GM12878 (cell line): ENCODE results near the gene CWC27. TPM values are rescaled to one million over a fixed set of nuclear protein-coding genes. Genes with fewer than 3 reads are reported as not detected.
A peak's percentile ranks its signal among the peaks of the same experiment; 100 is the strongest.

Experiments
- ATF2 ChIP-seq: IDR thresholded peaks from 2 replicates; pipeline ENCODE4 v1.6.1; 2012; ENCODE audit warnings: low read length, inconsistent platforms
- CBX5 ChIP-seq: sonication (generic); IDR thresholded peaks from 2 replicates; pipeline ENCODE4 v1.6.1; 2016; ENCODE audit warnings: low read depth, moderate library complexity, mild to moderate bottlenecking, inconsistent platforms
- CHD2 ChIP-seq: IDR thresholded peaks from 2 replicates; pipeline ENCODE4 v1.6.1; 2011; ENCODE audit warnings: low read depth, low read length, improper control_type of control experiment, borderline replicate concordance
- CREM ChIP-seq: IDR thresholded peaks from 2 replicates; pipeline ENCODE4 v1.6.1; 2014; ENCODE audit warnings: antibody characterized with exemption, low read depth
- DPF2 ChIP-seq: fragments of 450-650 bp; IDR thresholded peaks from 2 replicates; pipeline ENCODE4 v1.6.1; 2017; ENCODE audit warnings: mild to moderate bottlenecking
- FOXM1 ChIP-seq: IDR thresholded peaks from 2 replicates; pipeline ENCODE4 v1.6.1; 2012; ENCODE audit warnings: low read depth, mild to moderate bottlenecking, inconsistent platforms, low read length, moderate library complexity
- IKZF1 ChIP-seq: fragments of 450-650 bp; conservative IDR thresholded peaks from 2 replicates; pipeline ENCODE4 v1.6.1; 2017; ENCODE audit warnings: antibody characterized with exemption, mild to moderate bottlenecking
- IKZF2 ChIP-seq, 2 experiments: fragments of 450-650 bp; IDR thresholded peaks; 2 replicates each; pipeline ENCODE4 v1.6.1; 2017; ENCODE audit warnings: mild to moderate bottlenecking in 2 of 2, moderate library complexity in 2 of 2
- MYC ChIP-seq: IDR thresholded peaks from 2 replicates; pipeline ENCODE4 v1.6.1; 2011; ENCODE audit warnings: mild to moderate bottlenecking, low read length, moderate library complexity, inconsistent platforms; ENCODE audit not compliant: insufficient read depth, insufficient replicate concordance, insufficient read length, severe bottlenecking
- NBN ChIP-seq: fragments of 450-650 bp; IDR thresholded peaks from 2 replicates; pipeline ENCODE4 v1.6.1; 2016
- NFIC ChIP-seq: IDR thresholded peaks from 2 replicates; pipeline ENCODE4 v1.6.1; 2012; ENCODE audit warnings: low read depth, mild to moderate bottlenecking, inconsistent platforms, low read length, moderate library complexity
- PML ChIP-seq: IDR thresholded peaks from 2 replicates; pipeline ENCODE4 v1.6.1; 2012; ENCODE audit warnings: low read length, inconsistent platforms
- POLR2A ChIP-seq: IDR thresholded peaks from 2 replicates; pipeline ENCODE4 v1.6.1; 2011; ENCODE audit warnings: low read depth, mild to moderate bottlenecking, low read length
- POU2F2 ChIP-seq: IDR thresholded peaks from 3 replicates; pipeline ENCODE4 v1.6.1; 2011; ENCODE audit warnings: low read depth, mild to moderate bottlenecking, low read length, borderline replicate concordance
- RAD21 ChIP-seq: IDR thresholded peaks from 2 replicates; pipeline ENCODE4 v1.6.1; 2011; ENCODE audit warnings: mild to moderate bottlenecking, low read depth, low read length, moderate library complexity; ENCODE audit not compliant: insufficient read depth
- RB1 ChIP-seq: fragments of 450-650 bp; formaldehyde crosslinking; IDR thresholded peaks from 2 replicates; pipeline ENCODE4 v1.6.1; 2017; ENCODE audit warnings: mild to moderate bottlenecking, borderline replicate concordance
- RELB ChIP-seq: fragments of 450-650 bp; IDR thresholded peaks from 2 replicates; pipeline ENCODE4 v1.6.1; 2017; ENCODE audit warnings: low read depth, mild to moderate bottlenecking, moderate library complexity
- RUNX3 ChIP-seq: IDR thresholded peaks from 2 replicates; pipeline ENCODE4 v1.6.1; 2012; ENCODE audit warnings: low read length, inconsistent platforms
- TAF1 ChIP-seq: IDR thresholded peaks from 2 replicates; pipeline ENCODE4 v1.6.1; 2011; ENCODE audit warnings: mild to moderate bottlenecking, low read depth, low read length, borderline replicate concordance
- YY1 ChIP-seq: IDR thresholded peaks from 2 replicates; pipeline ENCODE4 v1.6.1; 2011; ENCODE audit warnings: low read depth, mild to moderate bottlenecking, low read length
- polyA plus RNA-seq, 11 experiments: library from polyadenylated mRNA; depleted of rRNA in 4 of 11; unstranded in 6 of 11; stranded (reverse) in 5 of 11; fragments of >200 nt; fragmentation: Nextera tagmentation in 4 of 11; fragmentation: Illumina TruSeq in 1 of 11; extraction: Ambion mirVana in 4 of 11; extraction: Trizol in 1 of 11; gene quantifications; 1 replicate in 1 of 11; 2 replicates in 10 of 11; pipeline versions ENCODE4 v1.2.1 to v1.2.3, GENCODE V29; 2011 to 2016; ENCODE audit warnings: inconsistent platforms in 2 of 11, missing spikeins in 2 of 11, low read depth in 1 of 11
- total RNA-seq, 4 experiments: library from RNA; depleted of rRNA in 3 of 4; stranded (reverse); fragments of >200 nt in 3 of 4; fragmentation: Illumina TruSeq in 1 of 4; extraction: Trizol in 1 of 4; gene quantifications; 2 replicates each; pipeline versions ENCODE4 v1.2.1 to v1.2.3, GENCODE V29; 2013 to 2021
- TF ChIP-seq, protein P1 (sequence below): fragments of 450-650 bp; formaldehyde crosslinking; IDR thresholded peaks from 2 replicates; pipeline ENCODE4 v1.4.0; 2022; ENCODE audit warnings: mild to moderate bottlenecking, moderate library complexity
- TF ChIP-seq, protein P2 (sequence below): IDR thresholded peaks from 2 replicates; pipeline ENCODE4 v1.6.1; 2012; ENCODE audit warnings: low read depth, low read length, improper control_type of control experiment

Gene CWC27
- total and polyA plus RNA-seq, 10 of the 15 experiments (the other 5 are each of a cell fraction or from before 2014, with no cell fraction given) = 21.7 to 61.9 (median 47.0) TPM

- TF ChIP-seq, protein P1, sequence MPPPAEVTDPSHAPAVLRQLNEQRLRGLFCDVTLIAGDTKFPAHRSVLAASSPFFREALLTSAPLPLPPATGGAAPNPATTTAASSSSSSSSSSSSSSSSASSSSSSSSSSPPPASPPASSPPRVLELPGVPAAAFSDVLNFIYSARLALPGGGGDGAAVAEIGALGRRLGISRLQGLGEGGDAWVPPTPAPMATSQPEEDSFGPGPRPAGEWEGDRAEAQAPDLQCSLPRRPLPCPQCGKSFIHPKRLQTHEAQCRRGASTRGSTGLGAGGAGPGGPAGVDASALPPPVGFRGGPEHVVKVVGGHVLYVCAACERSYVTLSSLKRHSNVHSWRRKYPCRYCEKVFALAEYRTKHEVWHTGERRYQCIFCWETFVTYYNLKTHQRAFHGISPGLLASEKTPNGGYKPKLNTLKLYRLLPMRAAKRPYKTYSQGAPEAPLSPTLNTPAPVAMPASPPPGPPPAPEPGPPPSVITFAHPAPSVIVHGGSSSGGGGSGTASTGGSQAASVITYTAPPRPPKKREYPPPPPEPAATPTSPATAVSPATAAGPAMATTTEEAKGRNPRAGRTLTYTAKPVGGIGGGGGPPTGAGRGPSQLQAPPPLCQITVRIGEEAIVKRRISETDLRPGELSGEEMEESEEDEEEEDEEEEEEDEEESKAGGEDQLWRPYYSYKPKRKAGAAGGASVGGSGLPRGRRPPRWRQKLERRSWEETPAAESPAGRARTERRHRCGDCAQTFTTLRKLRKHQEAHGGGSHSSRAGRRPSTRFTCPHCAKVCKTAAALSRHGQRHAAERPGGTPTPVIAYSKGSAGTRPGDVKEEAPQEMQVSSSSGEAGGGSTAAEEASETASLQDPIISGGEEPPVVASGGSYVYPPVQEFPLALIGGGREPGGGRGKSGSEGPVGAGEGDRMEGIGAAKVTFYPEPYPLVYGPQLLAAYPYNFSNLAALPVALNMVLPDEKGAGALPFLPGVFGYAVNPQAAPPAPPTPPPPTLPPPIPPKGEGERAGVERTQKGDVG (CRISPR knock-in tag) = peak; percentile 82; the same call in 1 of the 2 replicates
- TF ChIP-seq RB1 (peak; percentile 61; the same call in 1 of the 2 replicates), CREM (peak; percentile 90), NFIC (peak; percentile 73; the same call in 1 of the 2 replicates), RUNX3 (peak; percentile 84), IKZF1 (peak; percentile 96), POU2F2 (0 out of 3 replicates have a peak, but pooled peaks have one; percentile 3), MYC (no peak), YY1 (peak; percentile 21; the same call in 1 of the 2 replicates), POLR2A (peak; percentile 79), ATF2 (peak; percentile 94), CBX5 (peak; percentile 25; the same call in 1 of the 2 replicates), FOXM1 (0 out of 2 replicates have a peak, but pooled peaks have one; percentile 19), RELB (peak; percentile 36; the same call in 1 of the 2 replicates), RAD21 (0 out of 2 replicates have a peak, but pooled peaks have one; percentile 1), TAF1 (peak; percentile 28; the same call in 1 of the 2 replicates), CHD2 (peak; percentile 29; the same call in 1 of the 2 replicates), NBN (peak; percentile 86), IKZF2 (IDR thresholded peaks at IDR 0.05) (peak; percentile 73), DPF2 (peak; percentile 83), PML (peak; percentile 26; the same call in 1 of the 2 replicates)
- TF ChIP-seq, protein P2, sequence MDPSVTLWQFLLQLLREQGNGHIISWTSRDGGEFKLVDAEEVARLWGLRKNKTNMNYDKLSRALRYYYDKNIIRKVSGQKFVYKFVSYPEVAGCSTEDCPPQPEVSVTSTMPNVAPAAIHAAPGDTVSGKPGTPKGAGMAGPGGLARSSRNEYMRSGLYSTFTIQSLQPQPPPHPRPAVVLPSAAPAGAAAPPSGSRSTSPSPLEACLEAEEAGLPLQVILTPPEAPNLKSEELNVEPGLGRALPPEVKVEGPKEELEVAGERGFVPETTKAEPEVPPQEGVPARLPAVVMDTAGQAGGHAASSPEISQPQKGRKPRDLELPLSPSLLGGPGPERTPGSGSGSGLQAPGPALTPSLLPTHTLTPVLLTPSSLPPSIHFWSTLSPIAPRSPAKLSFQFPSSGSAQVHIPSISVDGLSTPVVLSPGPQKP = no peak
These were observed 266.8 kb downstream of the CWC27 start (continued) for GRCh38 chr5:65035211-65036206.
